B cell (primary cell): ENCODE measurements around the gene GAL. TPM values are rescaled to one million over a fixed set of nuclear protein-coding genes. Genes with fewer than 3 reads are reported as not detected.

ENCODE experiments used
- ATAC-seq: fragments of 200-7000 bp; cut with Tn5 transposase; one replicate; pipeline ENCODE4 v1.10.0; 2021; ENCODE audit warnings: low read depth, mild to moderate bottlenecking, moderate number of reproducible peaks, moderate library complexity
- CTCF ChIA-PET: fragments of 350-600 bp; sonication (Branson Sonifier 250); formaldehyde crosslinking; loops from one replicate; lab custom pipeline; 2021; ENCODE audit warnings: antibody characterized with exemption, inconsistent platforms; lab: Charles Lee
- POLR2A ChIA-PET: fragments of 350-600 bp; sonication (Branson Sonifier 250); formaldehyde crosslinking; loops from one replicate; lab custom pipeline; 2021; ENCODE audit warnings: antibody characterized with exemption; lab: Charles Lee
- DNase-seq: peaks from one replicate; pipeline ENCODE4 v3.0.0; 2013
- H2AFZ ChIP-seq: 2 replicates; pipeline ENCODE4 v1.6.1; 2012; ENCODE audit warnings: mild to moderate bottlenecking, low read depth, low read length; ENCODE audit not compliant: insufficient read depth, poor library complexity, severe bottlenecking
- H3K27ac ChIP-seq, 2 donors: 1 replicate in 1 of 2; 2 replicates in 1 of 2; pipeline ENCODE4 v1.5.1; 2012 to 2013; ENCODE audit warnings: low read length in 2 of 2, mild to moderate bottlenecking in 2 of 2, moderate library complexity in 1 of 2
- H3K27me3 ChIP-seq, 4 experiments: fragments of 200-600 bp in 1 of 4; sonication (generic) in 1 of 4; replicated peaks in 1 of 4; 1 replicate in 2 of 4; 2 replicates in 2 of 4; pipeline versions ENCODE4 v1.6.1 to v1.7.0; 2013 to 2016; ENCODE audit warnings: low read length in 3 of 4, mild to moderate bottlenecking in 2 of 4, mixed read lengths in 1 of 4, moderate library complexity in 1 of 4; ENCODE audit not compliant: insufficient read depth in 4 of 4, control insufficient read depth in 3 of 4; ENCODE audit errors: control extremely low read depth in 1 of 4
- H3K36me3 ChIP-seq, 2 experiments: replicated peaks in 1 of 2; 1 replicate in 1 of 2; 2 replicates in 1 of 2; pipeline versions ENCODE4 v1.6.1 to v1.7.1; 2013; ENCODE audit warnings: low read length in 1 of 2; ENCODE audit not compliant: insufficient read depth in 2 of 2, control insufficient read depth in 1 of 2; ENCODE audit errors: control extremely low read depth in 1 of 2, extremely low read depth in 1 of 2
- H3K4me1 ChIP-seq, 2 donors: fragments of 200-600 bp in 1 of 2; sonication (generic) in 1 of 2; 1 replicate in 1 of 2; 2 replicates in 1 of 2; pipeline versions ENCODE4 v1.5.1 to v1.6.1; 2013 to 2017; ENCODE audit warnings: low read length in 2 of 2; ENCODE audit not compliant: control insufficient read depth in 2 of 2, insufficient read depth in 2 of 2
- H3K4me2 ChIP-seq: replicated peaks from 2 replicates; pipeline ENCODE3; 2012; ENCODE audit warnings: mild to moderate bottlenecking, low read depth, low read length; ENCODE audit not compliant: poor library complexity, severe bottlenecking
- H3K4me3 ChIP-seq, 5 experiments: fragments of 200-600 bp in 1 of 5; sonication (generic) in 1 of 5; 1 replicate in 3 of 5; 2 replicates in 2 of 5; pipeline versions ENCODE4 v1.5.1 to v1.7.0; 2011 to 2016; ENCODE audit warnings: low read length in 4 of 5, mild to moderate bottlenecking in 4 of 5, low read depth in 2 of 5, control low read depth in 1 of 5, moderate library complexity in 1 of 5; ENCODE audit not compliant: insufficient read depth in 1 of 5; ENCODE audit errors: control extremely low read depth in 1 of 5, extremely low read depth in 1 of 5
- H3K79me2 ChIP-seq: fragments of 200-600 bp; sonication (generic); one replicate; pipeline ENCODE4 v1.6.0; 2016; ENCODE audit warnings: low read length; ENCODE audit not compliant: control insufficient read depth, insufficient read depth
- H3K9ac ChIP-seq: fragments of 200-600 bp; sonication (generic); 2 replicates; pipeline ENCODE4 v1.6.1; 2017; ENCODE audit warnings: mild to moderate bottlenecking, low read length, moderate library complexity
- H3K9me3 ChIP-seq, 3 donors: one replicate each; pipeline versions ENCODE4 v1.6.1 to v1.7.1; 2013; ENCODE audit warnings: low read length in 2 of 3; ENCODE audit not compliant: control insufficient read depth in 2 of 3, insufficient read depth in 1 of 3; ENCODE audit errors: control extremely low read depth in 1 of 3
- H4K20me1 ChIP-seq: 2 replicates; pipeline ENCODE4 v1.6.0; 2012; ENCODE audit warnings: mild to moderate bottlenecking, low read length; ENCODE audit not compliant: insufficient read depth, control insufficient read depth, poor library complexity, severe bottlenecking
- H3K27ac Mint-ChIP-seq: one replicate; pipeline ENCODE4 v1.8.0; 2021; ENCODE audit warnings: mixed read lengths
- H3K27me3 Mint-ChIP-seq: one replicate; pipeline ENCODE4 v1.8.0; 2021; ENCODE audit warnings: mixed read lengths
- H3K4me1 Mint-ChIP-seq: one replicate; pipeline ENCODE4 v1.8.0; 2021; ENCODE audit warnings: mixed read lengths
- H3K4me3 Mint-ChIP-seq: one replicate; pipeline ENCODE4 v1.8.0; 2021; ENCODE audit warnings: mixed read lengths
- H3K9me3 Mint-ChIP-seq: one replicate; pipeline ENCODE4 v1.8.0; 2022; ENCODE audit warnings: mixed read lengths; ENCODE audit not compliant: insufficient read depth
- CTCF ChIP-seq: fragments of 200-600 bp; IDR thresholded peaks from one replicate; pipeline ENCODE4 v1.8.0; 2022; ENCODE audit warnings: antibody characterized with exemption, mild to moderate bottlenecking
- EZH2 ChIP-seq: IDR thresholded peaks from 2 replicates; pipeline ENCODE4 v1.6.1; 2012; ENCODE audit warnings: borderline replicate concordance, low read depth, mild to moderate bottlenecking, moderate library complexity, low read length; ENCODE audit not compliant: insufficient read depth, poor library complexity, severe bottlenecking
- WGBS: methylation state at CpG from one replicate; pipeline ENCODE4 v1.1.5; 2013; ENCODE audit warnings: missing lambda C conversion rate; ENCODE audit not compliant: insufficient coverage; 5-methylcytosine and 5-hydroxymethylcytosine counted together
- intact Hi-C: fragments of 100-400 bp; cut with micrococcal nuclease; formaldehyde crosslinking; loops from one replicate; pipeline ENCODE4 v1.10.0; 2022
- polyA plus RNA-seq: library from polyadenylated mRNA; depleted of rRNA; stranded (reverse); fragments of >200 nt; gene quantifications from 2 replicates; pipeline ENCODE4 v1.2.3, GENCODE V29; 2012
- total RNA-seq, 2 donors: library from RNA; stranded (reverse); fragments of 120-200 nt in 1 of 2; gene quantifications; 1 replicate in 1 of 2; 2 replicates in 1 of 2; pipeline versions ENCODE4 v1.2.3 to v1.2.4, GENCODE V29; 2013 to 2022

GAL gene
- total and polyA plus RNA-seq, 2 donors (not counting 1 experiment from before 2014, with no cell fraction given): not detected

DNA sequence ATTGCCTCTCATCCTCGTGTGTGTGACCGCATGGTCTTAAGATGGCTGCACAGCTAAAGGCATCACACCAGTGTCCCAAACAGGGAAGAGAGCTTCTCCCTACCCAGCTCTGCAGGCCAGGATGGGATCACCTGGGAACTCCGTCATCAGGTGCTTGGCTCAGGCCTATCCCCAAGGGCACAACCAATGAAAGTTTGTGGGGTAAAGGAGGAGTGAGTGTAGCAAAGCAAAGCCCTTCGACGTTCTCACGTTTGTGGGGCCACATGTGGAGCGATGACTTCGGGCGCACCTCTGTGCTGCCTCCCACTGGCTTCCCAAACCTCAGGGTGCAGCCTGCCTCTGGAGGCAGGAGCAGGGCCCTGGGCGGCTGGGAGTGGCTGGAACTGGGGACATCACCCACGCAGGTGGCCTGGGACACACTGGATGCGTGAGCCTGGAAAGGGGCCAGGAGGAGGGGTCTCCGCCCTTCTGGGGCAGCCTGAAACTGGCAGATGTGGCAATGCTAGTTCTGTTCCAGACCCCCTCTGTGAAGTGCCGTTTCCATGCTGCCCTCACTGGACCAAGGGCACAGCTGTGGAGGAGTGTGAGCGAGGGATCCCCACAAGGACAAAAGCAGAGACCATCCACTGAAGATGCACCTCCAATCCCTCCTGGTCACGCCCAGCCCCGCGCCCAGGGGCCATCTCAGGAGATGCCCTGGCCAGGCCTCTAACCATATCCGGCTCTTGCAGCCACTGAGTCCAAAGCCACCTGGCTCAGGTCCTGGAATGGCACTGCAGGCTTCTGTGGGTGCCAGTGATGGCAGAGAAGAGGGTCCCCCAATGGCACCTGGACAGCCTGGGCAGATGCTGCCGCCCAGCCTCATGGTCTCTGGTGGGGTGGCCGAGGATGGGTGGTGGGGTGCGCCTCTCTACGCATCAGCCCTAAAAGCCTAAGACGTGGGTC lies 30.6 kb upstream of the GAL start:
- Histone ChIP-seq H3K9me3 (peaks cover 0 to 18% (median 0%) of the 10 kb centered on the region in 3 donors), H4K20me1 (no peaks in the 10 kb centered on the region), H3K27ac (no peak overlapping the region), H3K4me1 (no peaks in the 10 kb centered on the region), H2AFZ (no peak overlapping the region), H3K4me3 (no peak overlapping the region), H3K36me3 (no peaks in the 10 kb centered on the region), H3K9ac (no peak overlapping the region), H3K79me2 (no peaks in the 10 kb centered on the region), H3K27me3 (peaks cover 0 to 6% (median 0%) of the 10 kb centered on the region in 4 experiments), H3K4me2 (no peak overlapping the region)
- POLR2A ChIA-PET: interaction anchor here (0.7 kb wide), 1 partner anchor 9 kb away, joined by 3 read pairs; no protein-coding TSS in a partner anchor
- Mint-ChIP-seq H3K9me3 (no peaks in the 10 kb centered on the region), H3K27ac (no peak overlapping the region), H3K27me3 (peaks cover 23% of the 10 kb centered on the region), H3K4me1 (peaks cover 3% of the 10 kb centered on the region), H3K4me3 (no peak overlapping the region)
- intact Hi-C loops: no loop called here
- CTCF ChIA-PET: no interaction called here
- WGBS: 76% methylated on average over 23 of the region's 24 CpGs
- no peak for ATAC-seq
- TF ChIP-seq CTCF (no peak), EZH2 (no peak)
- DNase-seq: no peak

DNA sequence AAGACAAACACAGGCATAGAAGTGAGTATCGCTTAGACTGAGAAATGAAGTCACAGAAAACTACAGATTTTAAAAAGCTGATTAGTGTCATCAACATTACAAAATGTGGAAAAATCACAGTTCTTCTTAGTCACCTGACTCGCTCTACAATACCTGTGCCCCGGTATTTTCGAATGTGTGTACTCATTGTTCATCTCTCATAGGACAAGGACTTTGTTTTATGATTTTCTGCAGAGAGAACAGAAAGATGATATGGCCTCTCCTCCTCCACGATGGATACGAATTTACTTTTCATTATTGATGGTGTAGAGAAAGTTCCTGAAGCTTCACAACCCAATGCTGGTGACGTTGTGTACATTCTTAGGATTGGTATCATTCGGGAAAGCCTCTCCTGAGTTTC lies 29.4 kb upstream of the GAL start:
- peaks cover 0 to 6% (median 0%) of the 10 kb centered on the region in 4 experiments for H3K27me3 ChIP-seq
- no peak overlapping the region for H3K4me2 ChIP-seq
- H3K4me3 ChIP-seq: no peak overlapping the region
- H4K20me1 ChIP-seq: no peaks in the 10 kb centered on the region
- WGBS: 82% methylated on average over 2 of the region's 8 CpGs
- TF ChIP-seq CTCF: no peak
- TF ChIP-seq EZH2: no peak
- intact Hi-C loops: no loop called here
- H3K4me3 Mint-ChIP-seq: no peak overlapping the region
- peaks cover 22% of the 10 kb centered on the region for H3K27me3 Mint-ChIP-seq
- POLR2A ChIA-PET: interaction anchor here (0.7 kb wide), 1 partner anchor 10 kb away, joined by 3 read pairs; no protein-coding TSS in a partner anchor
- no peak overlapping the region for H3K27ac ChIP-seq
- ATAC-seq: no peak
- no peaks in the 10 kb centered on the region for H3K9me3 Mint-ChIP-seq
- no peak overlapping the region for H3K27ac Mint-ChIP-seq
- H3K36me3 ChIP-seq: no peaks in the 10 kb centered on the region
- H3K9me3 ChIP-seq: peaks cover 0 to 18% (median 0%) of the 10 kb centered on the region in 3 donors
- no peaks in the 10 kb centered on the region for H3K79me2 ChIP-seq
- H3K4me1 ChIP-seq: no peaks in the 10 kb centered on the region
- no peak overlapping the region for H2AFZ ChIP-seq
- CTCF ChIA-PET: no interaction called here
- H3K9ac ChIP-seq: no peak overlapping the region
- H3K4me1 Mint-ChIP-seq: peaks cover 3% of the 10 kb centered on the region
- DNase-seq: no peak
